IMR-90 (cell line): Measurements from ENCODE around the gene GPX1. TPM values are rescaled to one million over a fixed set of nuclear protein-coding genes. Genes with fewer than 3 reads are reported as not detected.

Source experiments
- ATAC-seq: fragments of 200-7000 bp; cut with Tn5 transposase; 2 replicates; pipeline ENCODE4 v1.9.1; 2020; ENCODE audit warnings: low read depth, mild to moderate bottlenecking, moderate library complexity
- BruUV-seq: library from RNA; stranded (reverse); fragments of 400-500 nt; replicated peaks from 2 replicates; lab custom pipeline; 2021; lab: Mats Ljungman, UMichigan
- CTCF ChIA-PET: fragments of 300-600 bp; formaldehyde crosslinking; extraction: SDS; loops from one replicate; lab custom pipeline; 2021; ENCODE audit warnings: antibody characterized with exemption; lab: Yijun Ruan, JAX
- POLR2A ChIA-PET: fragments of 300-600 bp; sonication (Branson Sonifier 250); formaldehyde crosslinking; loops from one replicate; lab custom pipeline; 2022; ENCODE audit warnings: antibody characterized with exemption; ENCODE audit not compliant: unreplicated experiment; lab: Charles Lee
- DNase-seq: peaks from one replicate; pipeline ENCODE4 v3.0.0; 2013
- H2AFZ ChIP-seq: replicated peaks from 2 replicates; pipeline ENCODE3; 2013; ENCODE audit warnings: low read length, mild to moderate bottlenecking; ENCODE audit not compliant: poor library complexity
- H2AK5ac ChIP-seq: 2 replicates; pipeline ENCODE4 v1.6.1; 2013; ENCODE audit warnings: low read depth, low read length, inconsistent platforms
- H2AK9ac ChIP-seq: replicated peaks from 2 replicates; pipeline ENCODE3; 2013; ENCODE audit warnings: mild to moderate bottlenecking, low read depth, low read length, moderate library complexity; ENCODE audit not compliant: poor library complexity
- H2BK120ac ChIP-seq: 2 replicates; pipeline ENCODE4 v1.6.1; 2013; ENCODE audit warnings: low read depth, low read length, inconsistent platforms
- H2BK15ac ChIP-seq: 3 replicates; pipeline ENCODE4 v1.6.1; 2013; ENCODE audit warnings: low read depth, low read length, inconsistent platforms
- H2BK20ac ChIP-seq: 2 replicates; pipeline ENCODE4 v1.6.1; 2013; ENCODE audit warnings: low read depth, mild to moderate bottlenecking, inconsistent platforms, low read length, moderate library complexity
- H2BK5ac ChIP-seq: 2 replicates; pipeline ENCODE4 v1.6.1; 2013; ENCODE audit warnings: mild to moderate bottlenecking, low read depth, low read length, inconsistent platforms; ENCODE audit not compliant: poor library complexity, severe bottlenecking
- H3K14ac ChIP-seq: replicated peaks from 2 replicates; pipeline ENCODE4 v1.6.1; 2013; ENCODE audit warnings: low read depth, low read length, inconsistent platforms
- H3K18ac ChIP-seq: 2 replicates; pipeline ENCODE4 v1.6.1; 2013; ENCODE audit warnings: low read depth, low read length, control low read depth
- H3K23ac ChIP-seq: 2 replicates; pipeline ENCODE4 v1.6.1; 2013; ENCODE audit warnings: low read depth, low read length, inconsistent platforms
- H3K27ac ChIP-seq: 2 replicates; pipeline ENCODE4 v1.5.1; 2013; ENCODE audit warnings: mild to moderate bottlenecking, control low read depth, low read length; ENCODE audit not compliant: insufficient read depth
- H3K27me3 ChIP-seq: 2 replicates; pipeline ENCODE4 v1.6.1; 2013; ENCODE audit warnings: low read length; ENCODE audit not compliant: control insufficient read depth, insufficient read depth
- H3K36me3 ChIP-seq: 2 replicates; pipeline ENCODE4 v1.6.1; 2013; ENCODE audit warnings: low read length, mixed read lengths; ENCODE audit not compliant: control insufficient read depth, insufficient read depth
- H3K4ac ChIP-seq: 2 replicates; pipeline ENCODE4 v1.6.1; 2013; ENCODE audit warnings: low read depth, low read length, inconsistent platforms
- H3K4me1 ChIP-seq: 2 replicates; pipeline ENCODE4 v1.6.1; 2013; ENCODE audit warnings: low read length, mixed read lengths; ENCODE audit not compliant: control insufficient read depth, insufficient read depth
- H3K4me2 ChIP-seq: 2 replicates; pipeline ENCODE4 v1.6.1; 2013; ENCODE audit warnings: low read depth, mild to moderate bottlenecking, control low read depth, low read length, moderate library complexity
- H3K4me3 ChIP-seq: 2 replicates; pipeline ENCODE4 v1.5.1; 2013; ENCODE audit warnings: low read depth, mild to moderate bottlenecking, control low read depth, low read length, moderate library complexity; ENCODE audit not compliant: insufficient read depth
- H3K56ac ChIP-seq: 2 replicates; pipeline ENCODE4 v1.6.1; 2013; ENCODE audit warnings: low read length, inconsistent platforms; ENCODE audit not compliant: insufficient read depth; ENCODE audit errors: extremely low read depth
- H3K79me1 ChIP-seq, 2 experiments: 2 replicates each; pipeline ENCODE4 v1.6.1; 2013; ENCODE audit warnings: low read length in 2 of 2, inconsistent platforms in 1 of 2, low read depth in 1 of 2
- H3K9ac ChIP-seq: 2 replicates; pipeline ENCODE4 v1.6.1; 2013; ENCODE audit warnings: low read depth, low read length, control low read depth
- H3K9me1 ChIP-seq: 2 replicates; pipeline ENCODE4 v1.6.1; 2013; ENCODE audit warnings: low read length, inconsistent platforms; ENCODE audit not compliant: insufficient read depth
- H3K9me3 ChIP-seq: 2 replicates; pipeline ENCODE4 v1.6.1; 2013; ENCODE audit warnings: low read length; ENCODE audit not compliant: control insufficient read depth, insufficient read depth
- H4K20me1 ChIP-seq: 2 replicates; pipeline ENCODE4 v1.6.1; 2013; ENCODE audit warnings: low read length, inconsistent platforms; ENCODE audit not compliant: insufficient read depth
- H4K5ac ChIP-seq: 2 replicates; pipeline ENCODE4 v1.6.1; 2013; ENCODE audit warnings: mild to moderate bottlenecking, low read depth, low read length, control low read depth
- H4K8ac ChIP-seq, 2 experiments: 2 replicates each; pipeline ENCODE4 v1.6.1; 2013; ENCODE audit warnings: low read depth in 2 of 2, low read length in 2 of 2, control low read depth in 1 of 2, inconsistent platforms in 1 of 2
- H4K91ac ChIP-seq: 2 replicates; pipeline ENCODE4 v1.6.1; 2013; ENCODE audit warnings: low read depth, low read length, inconsistent platforms; ENCODE audit not compliant: insufficient read depth
- MAFK ChIP-seq: IDR thresholded peaks from 2 replicates; pipeline ENCODE4 v1.6.1; 2012; ENCODE audit warnings: low read depth, low read length, improper control_type of control experiment
- MAZ ChIP-seq: IDR thresholded peaks from 2 replicates; pipeline ENCODE4 v1.6.1; 2012; ENCODE audit warnings: low read depth, mild to moderate bottlenecking, low read length, improper control_type of control experiment, moderate library complexity, borderline replicate concordance
- POLR2A ChIP-seq: IDR thresholded peaks from 2 replicates; pipeline ENCODE4 v1.6.1; 2012; ENCODE audit warnings: mild to moderate bottlenecking, low read depth, low read length
- RAD21 ChIP-seq: IDR thresholded peaks from 2 replicates; pipeline ENCODE4 v1.6.1; 2012; ENCODE audit warnings: low read length, improper control_type of control experiment
- SMC3 ChIP-seq: fragments of 150-350 bp; IDR thresholded peaks from 2 replicates; pipeline ENCODE4 v1.6.1; 2016; ENCODE audit warnings: low read depth, mild to moderate bottlenecking, antibody characterized with exemption, low read length, moderate library complexity
- WGBS, 2 experiments: methylation state at CpG; one replicate each; pipeline versions ENCODE4 v1.1.5 to v1.1.7; 2013; ENCODE audit warnings: missing lambda C conversion rate in 2 of 2; ENCODE audit not compliant: insufficient read length in 1 of 2; ENCODE audit errors: extremely low coverage in 2 of 2; 5-methylcytosine and 5-hydroxymethylcytosine counted together
- dilution Hi-C: fragments of 300-500 bp; cut with HindIII; formaldehyde crosslinking; loops from one replicate; pipeline ENCODE4 v1.14.3; 2018; ENCODE audit warnings: low sequenced_read_pairs; ENCODE audit not compliant: unreplicated experiment
- in situ Hi-C: fragments of 300-500 bp; cut with MboI; formaldehyde crosslinking; loops from 3 replicates; pipeline ENCODE4 v1.14.3; 2019; ENCODE audit warnings: low sequenced_read_pairs, inconsistent platforms, mixed read lengths
- intact Hi-C: fragments of 100-400 bp; cut with micrococcal nuclease; formaldehyde crosslinking; loops from 2 replicates; pipeline ENCODE4 v1.10.0; 2022
- polyA plus RNA-seq, 3 experiments: library from polyadenylated mRNA; depleted of rRNA; stranded (reverse); fragments of >200 nt; gene quantifications; 2 replicates each; pipeline ENCODE4 v1.2.3, GENCODE V29; 2012; ENCODE audit warnings: low replicate concordance in 1 of 3
- total RNA-seq: library from RNA; depleted of rRNA; stranded (reverse); fragments of >200 nt; gene quantifications from 2 replicates; pipeline ENCODE4 v1.2.3, GENCODE V29; 2012

The GPX1 gene
- total and polyA plus RNA-seq, 2 of the 4 experiments (the other 2 are of a cell fraction), result 128 to 680 TPM

- TF ChIP-seq SMC3 (no peak), MAFK (no peak)
These were observed 44.1 kb downstream of the GPX1 start (continued) for GRCh38 chr3:49313896-49314688.

DNA sequence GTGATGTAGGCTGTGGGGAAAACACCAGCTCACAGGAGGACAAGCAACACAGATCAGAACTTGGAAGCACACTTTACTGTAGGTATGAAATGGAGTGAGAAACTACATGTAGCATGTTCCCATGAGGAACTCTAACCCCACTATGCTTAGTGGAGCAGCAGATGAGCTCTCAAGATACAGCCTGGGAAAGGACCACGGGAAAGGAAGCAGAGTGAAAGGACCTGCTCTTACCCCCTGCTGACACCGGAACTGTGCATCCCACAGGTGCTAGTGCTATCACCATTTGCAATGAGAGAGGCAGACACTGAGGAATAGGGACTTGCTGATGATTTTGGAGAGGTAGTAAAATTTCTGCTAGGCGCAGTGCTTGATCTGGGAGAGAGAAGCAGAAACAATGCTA, 46.9 kb downstream of the GPX1 start:
- Histone ChIP-seq H2AFZ (no peak overlapping the region), H3K36me3 (peaks cover 49% of the 10 kb centered on the region), H3K9me3 (no peaks in the 10 kb centered on the region), H3K4ac (no peak overlapping the region), H4K91ac (no peak overlapping the region), H4K20me1 (0 out of 2 replicates have a peak, but pooled peaks cover 3% of the 10 kb centered on the region), H2BK20ac (no peak overlapping the region), H2BK15ac (no peak overlapping the region), H3K18ac (no peak overlapping the region), H3K56ac (no peak overlapping the region), H3K79me1 (peaks cover 0 to 41% of the 10 kb centered on the region in 2 experiments; a peak in 2 of 4 replicates), H3K4me2 (no peak overlapping the region), H4K5ac (no peak overlapping the region), H3K23ac (0 out of 2 replicates have a peak overlapping the region, but pooled peaks have one; percentile 16), H3K4me1 (no peaks in the 10 kb centered on the region), H3K4me3 (no peak overlapping the region), H3K27me3 (no peaks in the 10 kb centered on the region), H2AK5ac (no peak overlapping the region), H3K14ac (no peak overlapping the region), H3K27ac (no peak overlapping the region), H4K8ac (no peak overlapping the region), H3K9me1 (peaks cover 9% of the 10 kb centered on the region), H2AK9ac (no peak overlapping the region), H2BK5ac (no peak overlapping the region), H2BK120ac (no peak overlapping the region), H3K9ac (no peak overlapping the region)
- BruUV-seq, result no TSS peak
- no CpG with 5 or more reads among the region's 3 CpGs for WGBS, 2 experiments
- in situ Hi-C loops (no loop called here), dilution Hi-C loops (no loop called here), intact Hi-C loops (no loop called here)
- ChIA-PET POLR2A (no interaction called here), CTCF (no interaction called here)
- TF ChIP-seq RAD21 (no peak), MAZ (no peak), POLR2A (no peak), MAFK (no peak)
- no peak for DNase-seq
- no peak for ATAC-seq
